ENCODE data around the gene CNNM2.

The CNNM2 gene

GRCh38 chr10:102900006-102900405 lies 18.1 kb upstream of the CNNM2 start (continued):
- TF ChIP-seq, protein P1, sequence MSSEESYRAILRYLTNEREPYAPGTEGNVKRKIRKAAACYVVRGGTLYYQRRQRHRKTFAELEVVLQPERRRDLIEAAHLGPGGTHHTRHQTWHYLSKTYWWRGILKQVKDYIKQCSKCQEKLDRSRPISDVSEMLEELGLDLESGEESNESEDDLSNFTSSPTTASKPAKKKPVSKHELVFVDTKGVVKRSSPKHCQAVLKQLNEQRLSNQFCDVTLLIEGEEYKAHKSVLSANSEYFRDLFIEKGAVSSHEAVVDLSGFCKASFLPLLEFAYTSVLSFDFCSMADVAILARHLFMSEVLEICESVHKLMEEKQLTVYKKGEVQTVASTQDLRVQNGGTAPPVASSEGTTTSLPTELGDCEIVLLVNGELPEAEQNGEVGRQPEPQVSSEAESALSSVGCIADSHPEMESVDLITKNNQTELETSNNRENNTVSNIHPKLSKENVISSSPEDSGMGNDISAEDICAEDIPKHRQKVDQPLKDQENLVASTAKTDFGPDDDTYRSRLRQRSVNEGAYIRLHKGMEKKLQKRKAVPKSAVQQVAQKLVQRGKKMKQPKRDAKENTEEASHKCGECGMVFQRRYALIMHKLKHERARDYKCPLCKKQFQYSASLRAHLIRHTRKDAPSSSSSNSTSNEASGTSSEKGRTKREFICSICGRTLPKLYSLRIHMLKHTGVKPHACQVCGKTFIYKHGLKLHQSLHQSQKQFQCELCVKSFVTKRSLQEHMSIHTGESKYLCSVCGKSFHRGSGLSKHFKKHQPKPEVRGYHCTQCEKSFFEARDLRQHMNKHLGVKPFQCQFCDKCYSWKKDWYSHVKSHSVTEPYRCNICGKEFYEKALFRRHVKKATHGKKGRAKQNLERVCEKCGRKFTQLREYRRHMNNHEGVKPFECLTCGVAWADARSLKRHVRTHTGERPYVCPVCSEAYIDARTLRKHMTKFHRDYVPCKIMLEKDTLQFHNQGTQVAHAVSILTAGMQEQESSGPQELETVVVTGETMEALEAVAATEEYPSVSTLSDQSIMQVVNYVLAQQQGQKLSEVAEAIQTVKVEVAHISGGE (tag by site-specific recombination; conservative IDR thresholded peaks at IDR 0.05; ENCODE audit: low read depth), result no peak
- TF ChIP-seq, protein P2, sequence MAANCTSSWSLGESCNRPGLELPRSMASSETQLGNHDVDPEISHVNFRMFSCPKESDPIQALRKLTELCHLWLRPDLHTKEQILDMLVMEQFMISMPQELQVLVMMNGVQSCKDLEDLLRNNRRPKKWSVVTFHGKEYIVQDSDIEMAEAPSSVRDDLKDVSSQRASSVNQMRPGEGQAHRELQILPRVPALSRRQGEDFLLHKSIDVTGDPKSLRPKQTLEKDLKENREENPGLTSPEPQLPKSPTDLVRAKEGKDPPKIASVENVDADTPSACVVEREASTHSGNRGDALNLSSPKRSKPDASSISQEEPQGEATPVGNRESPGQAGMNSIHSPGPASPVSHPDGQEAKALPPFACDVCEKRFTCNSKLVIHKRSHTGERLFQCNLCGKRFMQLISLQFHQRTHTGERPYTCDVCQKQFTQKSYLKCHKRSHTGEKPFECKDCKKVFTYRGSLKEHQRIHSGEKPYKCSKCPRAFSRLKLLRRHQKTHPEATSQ (tag by site-specific recombination; IDR thresholded peaks at IDR 0.05), result no peak

DNA sequence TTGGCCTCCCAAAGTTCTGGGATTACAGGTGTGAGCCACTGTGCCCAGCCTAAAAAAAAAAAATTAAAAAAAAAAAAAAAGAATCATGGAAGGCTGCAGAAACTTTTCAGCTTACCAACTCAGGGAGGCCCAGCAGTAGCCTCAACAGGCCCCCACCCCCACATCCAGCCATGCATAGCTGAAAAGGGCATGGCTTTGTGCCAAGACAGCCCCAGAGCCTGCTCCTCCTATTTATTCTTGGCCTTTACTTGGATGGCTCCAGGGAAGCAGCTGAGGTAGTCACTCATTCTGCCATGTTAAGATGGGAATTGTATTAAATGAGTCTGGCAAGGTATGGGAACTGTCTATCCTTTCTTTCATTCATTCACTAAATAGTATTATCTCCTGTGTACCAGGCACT lies 13.7 kb upstream of the CNNM2 start:
- H3K4me1 ChIP-seq (ENCODE audit: control insufficient read depth, insufficient read depth, low read length), result no peaks in the 10 kb centered on the region
- H3K9me3 ChIP-seq (ENCODE audit: control insufficient read depth, insufficient read depth, low read depth, low read length), result no peaks in the 10 kb centered on the region
- no peak overlapping the region for H3K27ac ChIP-seq (ENCODE audit: extremely low read depth, low read depth, low read length)
- H3K36me3 ChIP-seq (ENCODE audit: control insufficient read depth in 2 of 2, insufficient read depth in 1 of 2, low read length in 2 of 2), result peaks cover 0 to 8% of the 10 kb centered on the region in 2 experiments; a peak in 2 of 3 replicates
- TF ChIP-seq, protein P3, sequence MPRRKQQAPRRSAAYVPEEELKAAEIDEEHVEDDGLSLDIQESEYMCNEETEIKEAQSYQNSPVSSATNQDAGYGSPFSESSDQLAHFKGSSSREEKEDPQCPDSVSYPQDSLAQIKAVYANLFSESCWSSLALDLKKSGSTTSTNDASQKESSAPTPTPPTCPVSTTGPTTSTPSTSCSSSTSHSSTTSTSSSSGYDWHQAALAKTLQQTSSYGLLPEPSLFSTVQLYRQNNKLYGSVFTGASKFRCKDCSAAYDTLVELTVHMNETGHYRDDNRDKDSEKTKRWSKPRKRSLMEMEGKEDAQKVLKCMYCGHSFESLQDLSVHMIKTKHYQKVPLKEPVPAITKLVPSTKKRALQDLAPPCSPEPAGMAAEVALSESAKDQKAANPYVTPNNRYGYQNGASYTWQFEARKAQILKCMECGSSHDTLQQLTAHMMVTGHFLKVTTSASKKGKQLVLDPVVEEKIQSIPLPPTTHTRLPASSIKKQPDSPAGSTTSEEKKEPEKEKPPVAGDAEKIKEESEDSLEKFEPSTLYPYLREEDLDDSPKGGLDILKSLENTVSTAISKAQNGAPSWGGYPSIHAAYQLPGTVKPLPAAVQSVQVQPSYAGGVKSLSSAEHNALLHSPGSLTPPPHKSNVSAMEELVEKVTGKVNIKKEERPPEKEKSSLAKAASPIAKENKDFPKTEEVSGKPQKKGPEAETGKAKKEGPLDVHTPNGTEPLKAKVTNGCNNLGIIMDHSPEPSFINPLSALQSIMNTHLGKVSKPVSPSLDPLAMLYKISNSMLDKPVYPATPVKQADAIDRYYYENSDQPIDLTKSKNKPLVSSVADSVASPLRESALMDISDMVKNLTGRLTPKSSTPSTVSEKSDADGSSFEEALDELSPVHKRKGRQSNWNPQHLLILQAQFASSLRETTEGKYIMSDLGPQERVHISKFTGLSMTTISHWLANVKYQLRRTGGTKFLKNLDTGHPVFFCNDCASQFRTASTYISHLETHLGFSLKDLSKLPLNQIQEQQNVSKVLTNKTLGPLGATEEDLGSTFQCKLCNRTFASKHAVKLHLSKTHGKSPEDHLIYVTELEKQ (tag by site-specific recombination; IDR thresholded peaks at IDR 0.05; ENCODE audit: borderline replicate concordance), result no peak
- no peak for TF ChIP-seq ZNF184 (tag by site-specific recombination; IDR thresholded peaks at IDR 0.05)
- no peak for TF ChIP-seq YY1 (tag by site-specific recombination; IDR thresholded peaks at IDR 0.05)
- no peak for TF ChIP-seq OSR2 (tag by site-specific recombination; IDR thresholded peaks at IDR 0.05)
- no peak for TF ChIP-seq GLI2 (tag by site-specific recombination; IDR thresholded peaks at IDR 0.05; ENCODE audit: borderline replicate concordance, low read depth)
- no peak for TF ChIP-seq SETDB1 (IDR thresholded peaks at IDR 0.05; ENCODE audit: insufficient read length, low read length)
- ChIA-PET POLR2A (interaction anchor here (0.6 kb wide), 1 partner anchor 21 kb away, joined by 3 read pairs; no protein-coding TSS in a partner anchor), CTCF (interaction anchor here (0.6 to 7.3 kb wide), 4 partner anchors 12 to 80 kb away, joined by 3 to 112 read pairs (median 4); partner anchors contain the start of gene CYP17A1)
- H3K4me3 ChIP-seq (ENCODE audit: low read depth, low read length), result no peak overlapping the region

DNA sequence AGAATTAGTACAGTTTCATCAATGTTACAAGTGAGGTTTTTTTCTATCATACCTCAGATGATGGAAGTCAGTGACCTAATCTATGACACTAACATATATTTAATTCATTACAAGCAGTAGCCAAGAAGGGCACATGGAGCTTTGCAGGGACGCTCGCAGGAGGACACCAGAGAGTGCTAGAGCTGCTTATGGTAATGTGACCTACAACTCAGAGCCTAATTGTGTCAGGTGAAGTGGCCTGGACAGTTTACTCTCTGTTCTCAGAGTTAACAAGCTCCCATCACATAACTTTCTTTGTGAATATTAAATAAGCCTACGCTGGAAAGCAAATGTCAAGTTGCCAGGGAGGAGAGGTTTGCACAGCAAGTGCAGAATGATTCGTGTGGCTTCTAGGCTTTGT lies 11.6 kb upstream of the CNNM2 start:
- ChIA-PET CTCF (no interaction called here), POLR2A (no interaction called here)
- TF ChIP-seq ZNF660 (tag by site-specific recombination; IDR thresholded peaks at IDR 0.05) (no peak), PRDM4 (tag by site-specific recombination; IDR thresholded peaks at IDR 0.05) (no peak), ZSCAN4 (tag by site-specific recombination; IDR thresholded peaks at IDR 0.05) (no peak), ZNF473 (tag by site-specific recombination; IDR thresholded peaks at IDR 0.05) (no peak), SCRT2 (tag by site-specific recombination; IDR thresholded peaks at IDR 0.05) (no peak), SP7 (tag by site-specific recombination; IDR thresholded peaks at IDR 0.05) (no peak), ZNF169 (tag by site-specific recombination; IDR thresholded peaks at IDR 0.05) (no peak)
- TF ChIP-seq, protein P4, sequence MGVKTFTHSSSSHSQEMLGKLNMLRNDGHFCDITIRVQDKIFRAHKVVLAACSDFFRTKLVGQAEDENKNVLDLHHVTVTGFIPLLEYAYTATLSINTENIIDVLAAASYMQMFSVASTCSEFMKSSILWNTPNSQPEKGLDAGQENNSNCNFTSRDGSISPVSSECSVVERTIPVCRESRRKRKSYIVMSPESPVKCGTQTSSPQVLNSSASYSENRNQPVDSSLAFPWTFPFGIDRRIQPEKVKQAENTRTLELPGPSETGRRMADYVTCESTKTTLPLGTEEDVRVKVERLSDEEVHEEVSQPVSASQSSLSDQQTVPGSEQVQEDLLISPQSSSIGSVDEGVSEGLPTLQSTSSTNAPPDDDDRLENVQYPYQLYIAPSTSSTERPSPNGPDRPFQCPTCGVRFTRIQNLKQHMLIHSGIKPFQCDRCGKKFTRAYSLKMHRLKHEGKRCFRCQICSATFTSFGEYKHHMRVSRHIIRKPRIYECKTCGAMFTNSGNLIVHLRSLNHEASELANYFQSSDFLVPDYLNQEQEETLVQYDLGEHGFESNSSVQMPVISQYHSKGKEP (tag by site-specific recombination; IDR thresholded peaks at IDR 0.05), result no peak
- TF ChIP-seq, protein P5, sequence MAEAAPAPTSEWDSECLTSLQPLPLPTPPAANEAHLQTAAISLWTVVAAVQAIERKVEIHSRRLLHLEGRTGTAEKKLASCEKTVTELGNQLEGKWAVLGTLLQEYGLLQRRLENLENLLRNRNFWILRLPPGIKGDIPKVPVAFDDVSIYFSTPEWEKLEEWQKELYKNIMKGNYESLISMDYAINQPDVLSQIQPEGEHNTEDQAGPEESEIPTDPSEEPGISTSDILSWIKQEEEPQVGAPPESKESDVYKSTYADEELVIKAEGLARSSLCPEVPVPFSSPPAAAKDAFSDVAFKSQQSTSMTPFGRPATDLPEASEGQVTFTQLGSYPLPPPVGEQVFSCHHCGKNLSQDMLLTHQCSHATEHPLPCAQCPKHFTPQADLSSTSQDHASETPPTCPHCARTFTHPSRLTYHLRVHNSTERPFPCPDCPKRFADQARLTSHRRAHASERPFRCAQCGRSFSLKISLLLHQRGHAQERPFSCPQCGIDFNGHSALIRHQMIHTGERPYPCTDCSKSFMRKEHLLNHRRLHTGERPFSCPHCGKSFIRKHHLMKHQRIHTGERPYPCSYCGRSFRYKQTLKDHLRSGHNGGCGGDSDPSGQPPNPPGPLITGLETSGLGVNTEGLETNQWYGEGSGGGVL (tag by site-specific recombination; IDR thresholded peaks at IDR 0.05), result no peak

More for the DNA sequence above, 11.6 kb upstream of the CNNM2 start:
- Histone ChIP-seq H3K9me3 (ENCODE audit: control insufficient read depth, insufficient read depth, low read depth, low read length) (no peaks in the 10 kb centered on the region), H3K27ac (ENCODE audit: extremely low read depth, low read depth, low read length) (no peak overlapping the region), H3K4me1 (ENCODE audit: control insufficient read depth, insufficient read depth, low read length) (no peaks in the 10 kb centered on the region), H3K4me3 (ENCODE audit: low read depth, low read length) (no peak overlapping the region), H3K36me3 (ENCODE audit: control insufficient read depth in 2 of 2, insufficient read depth in 1 of 2, low read length in 2 of 2) (no peaks in the 10 kb centered on the region; a peak in 1 of 3 replicates)

Data from HEK293 (cell line).